RKO (cell line): Measurements from ENCODE around the gene CAMK2D.

ENCODE experiments used
- DNase-seq: peaks from one replicate; pipeline ENCODE4 v3.0.0-alpha.2; 2016; ENCODE audit warnings: low spot score

CAMK2D gene

GRCh38 chr4:113637823-113638561 lies 123.5 kb downstream of the CAMK2D start:
- no peak for DNase-seq

- no peak for DNase-seq
These were observed 124.2 kb downstream of the CAMK2D start for GRCh38 chr4:113637363-113637762.

GRCh38 chr4:113636877-113637276 lies 124.7 kb downstream of the CAMK2D start:
- DNase-seq: no peak

GRCh38 chr4:113636438-113636818 lies 125.1 kb downstream of the CAMK2D start:
- no peak for DNase-seq

GRCh38 chr4:113635739-113636437 lies 125.7 kb downstream of the CAMK2D start:
- DNase-seq: no peak

- no peak for DNase-seq
These were observed 127.2 kb downstream of the CAMK2D start for GRCh38 chr4:113634081-113634969.

GRCh38 chr4:113633467-113633866 lies 128.1 kb downstream of the CAMK2D start:
- no peak for DNase-seq

GRCh38 chr4:113628711-113629110 lies 132.8 kb downstream of the CAMK2D start:
- no peak for DNase-seq

- DNase-seq: no peak
These were observed 134.2 kb downstream of the CAMK2D start for GRCh38 chr4:113627321-113627720.

GRCh38 chr4:113625902-113626301 lies 135.6 kb downstream of the CAMK2D start:
- DNase-seq: no peak

- DNase-seq: no peak
These were observed 138.2 kb downstream of the CAMK2D start for GRCh38 chr4:113623274-113623894.

GRCh38 chr4:113621633-113622032 lies 139.9 kb downstream of the CAMK2D start:
- no peak for DNase-seq

- no peak for DNase-seq
These were observed 141.5 kb downstream of the CAMK2D start for GRCh38 chr4:113620032-113620431.

- DNase-seq: no peak
These were observed 142.0 kb downstream of the CAMK2D start for GRCh38 chr4:113619526-113619925.

GRCh38 chr4:113618205-113618604 lies 143.3 kb downstream of the CAMK2D start:
- no peak for DNase-seq

GRCh38 chr4:113617195-113617594 lies 144.3 kb downstream of the CAMK2D start:
- no peak for DNase-seq

- no peak for DNase-seq
These were observed 145.1 kb downstream of the CAMK2D start for GRCh38 chr4:113616443-113616842.

GRCh38 chr4:113614414-113614813 lies 147.1 kb downstream of the CAMK2D start:
- no peak for DNase-seq

- DNase-seq: no peak
These were observed 148.0 kb downstream of the CAMK2D start for GRCh38 chr4:113613503-113613902.

GRCh38 chr4:113610537-113610936 lies 151.0 kb downstream of the CAMK2D start:
- DNase-seq: no peak

- no peak for DNase-seq
These were observed 153.5 kb downstream of the CAMK2D start for GRCh38 chr4:113607998-113608397.

GRCh38 chr4:113607147-113607720 lies 154.3 kb downstream of the CAMK2D start:
- no peak for DNase-seq
